PC-3 (cell line): ENCODE results near the gene LSMEM2.

Source experiments
- CTCF ChIP-seq: fragments of 300-600 bp; sonication (generic); conservative IDR thresholded peaks from 2 replicates; pipeline ENCODE4 v1.5.1; 2017; ENCODE audit warnings: antibody characterized with exemption, low read depth, mild to moderate bottlenecking, low read length
- EZH2 ChIP-seq: fragments of 300-600 bp; sonication (generic); IDR thresholded peaks from one replicate; pipeline ENCODE4 v1.6.1; 2017; ENCODE audit warnings: antibody characterized with exemption, mild to moderate bottlenecking, low read length; ENCODE audit not compliant: unreplicated experiment

DNA sequence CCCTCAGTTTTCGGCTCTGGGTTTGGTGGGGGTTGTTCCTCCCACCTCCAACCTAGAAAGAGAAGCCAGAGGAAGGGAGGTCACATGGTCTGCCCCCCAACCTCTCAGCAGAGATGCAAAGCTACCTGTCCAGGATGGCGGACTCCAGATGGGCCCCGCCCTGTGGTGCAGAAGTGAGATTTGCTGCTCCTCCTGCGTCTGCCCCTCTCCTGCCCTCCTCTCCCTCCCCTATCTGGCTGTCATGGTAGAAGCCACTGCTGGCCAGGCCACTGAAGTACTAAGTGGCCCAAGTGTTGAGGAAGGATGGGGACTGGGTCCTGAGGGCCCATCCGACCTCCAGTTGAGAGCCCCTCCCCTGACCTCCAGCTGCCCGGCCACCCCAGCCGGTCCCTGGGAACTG lies 12.1 kb upstream of the LSMEM2 start:
- no peak for TF ChIP-seq CTCF
- TF ChIP-seq EZH2: no peak
